Astrocyte of the spinal cord (primary cell): ENCODE measurements around the gene MTA3.

Experiments
- DNase-seq: peaks from one replicate; pipeline ENCODE4 v3.0.0; 2011; ENCODE audit warnings: low read depth, low spot score
- H3K4me3 ChIP-seq: 2 replicates; pipeline ENCODE4 v1.5.1; 2011; ENCODE audit warnings: low read depth, mild to moderate bottlenecking, low read length, moderate library complexity
- CTCF ChIP-seq: IDR thresholded peaks from 2 replicates; pipeline ENCODE4 v1.5.1; 2012; ENCODE audit warnings: low read depth, mild to moderate bottlenecking, low read length, inconsistent platforms
- in situ Hi-C: cut with HindIII; loops from 2 replicates; pipeline ENCODE4 v1.10.0; 2017; ENCODE audit warnings: low sequenced_read_pairs

The MTA3 gene

GRCh38 chr2:42545023-42545721 is 23.3 kb upstream of the MTA3 start:
- no peak for TF ChIP-seq CTCF
- in situ Hi-C loops = no loop called here
- no peak overlapping the region for H3K4me3 ChIP-seq
- no peak for DNase-seq

- no peak for DNase-seq
- no peak overlapping the region for H3K4me3 ChIP-seq
- TF ChIP-seq CTCF = no peak
- in situ Hi-C loops = no loop called here
These were observed 22.5 kb upstream of the MTA3 start for GRCh38 chr2:42545841-42546390.

GRCh38 chr2:42547014-42547413 is 21.4 kb upstream of the MTA3 start:
- no peak for TF ChIP-seq CTCF
- no peak for DNase-seq
- no peak overlapping the region for H3K4me3 ChIP-seq
- in situ Hi-C loops = no loop called here

GRCh38 chr2:42547446-42548295 is 20.8 kb upstream of the MTA3 start:
- DNase-seq = no peak
- no peak overlapping the region for H3K4me3 ChIP-seq
- no peak for TF ChIP-seq CTCF
- in situ Hi-C loops = no loop called here

- DNase-seq = no peak
- in situ Hi-C loops = no loop called here
- H3K4me3 ChIP-seq = no peak overlapping the region
- TF ChIP-seq CTCF = no peak
These were observed 17.6 kb upstream of the MTA3 start for GRCh38 chr2:42550870-42551269.

- in situ Hi-C loops = no loop called here
- DNase-seq = no peak
- no peak overlapping the region for H3K4me3 ChIP-seq
- no peak for TF ChIP-seq CTCF
These were observed 14.0 kb upstream of the MTA3 start for GRCh38 chr2:42554392-42554791.
